ENCODE results near the gene CDC23. TPM values are rescaled to one million over a fixed set of nuclear protein-coding genes. Genes with fewer than 3 reads are reported as not detected.

Gene CDC23
- total RNA-seq, 1 experiment from 2014 or later, result 41.3 TPM

DNA sequence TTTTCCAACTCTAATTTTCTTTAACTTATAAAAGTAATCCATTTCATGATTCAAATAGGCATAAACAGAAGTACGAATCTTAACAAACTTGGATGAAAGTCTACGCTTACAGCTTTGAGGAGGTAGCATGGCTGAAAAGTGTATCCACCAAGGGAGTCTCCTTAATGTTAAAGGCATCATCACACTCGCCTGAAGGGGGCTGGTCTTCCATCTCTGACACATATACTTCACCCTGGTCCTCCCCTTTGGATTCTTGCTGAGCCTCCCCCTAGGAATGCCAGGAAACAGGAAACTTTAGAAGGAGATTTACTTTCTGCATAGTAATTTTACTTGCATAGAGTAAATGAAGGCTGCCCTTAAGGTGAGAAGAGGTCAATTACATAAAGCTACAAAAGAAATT lies 63.6 kb downstream of the CDC23 start:
- no peak overlapping the region for H4K5ac ChIP-seq (ENCODE audit: insufficient read length, low read depth, low read length)
- H3K4me1 ChIP-seq (ENCODE audit: insufficient read depth, low read length), result no peaks in the 10 kb centered on the region
- no peaks in the 10 kb centered on the region for H3K79me2 ChIP-seq (ENCODE audit: insufficient read depth, low read length)
- H4K20me1 ChIP-seq (ENCODE audit: control insufficient read depth, insufficient read depth, insufficient read length), result no peaks in the 10 kb centered on the region
- no peak overlapping the region for H3K4me2 ChIP-seq (ENCODE audit: insufficient read depth, insufficient read length, low read length)
- no peaks in the 10 kb centered on the region for H3K9me3 ChIP-seq (ENCODE audit: control insufficient read depth, low read depth, low read length)
- Mint-ChIP-seq H3K4me3 (no peak overlapping the region), H3K4me1 (no peaks in the 10 kb centered on the region), H3K36me3 (ENCODE audit: insufficient read depth in 1 of 3, low read depth in 3 of 3) (no peaks in the 10 kb centered on the region; a peak in 1 of 7 replicates), H3K27ac (no peak overlapping the region), H3K9me3 (no peaks in the 10 kb centered on the region), H3K27me3 (ENCODE audit: low read depth) (no peaks in the 10 kb centered on the region)
- no peak overlapping the region for H3K56ac ChIP-seq (ENCODE audit: insufficient read length, low read depth, low read length)
- H3K4ac ChIP-seq (ENCODE audit: low read depth, low read length), result no peak overlapping the region
- H4K91ac ChIP-seq (ENCODE audit: insufficient read length, low read depth, low read length), result no peak overlapping the region
- H3K27me3 ChIP-seq (ENCODE audit: insufficient read depth, low read length), result no peaks in the 10 kb centered on the region
- no CpG with 5 or more reads among the region's 3 CpGs for WGBS (ENCODE audit: extremely low coverage, insufficient read length, low lambda C conversion rate)
- no peaks in the 10 kb centered on the region for H3K23me2 ChIP-seq (ENCODE audit: insufficient read length, low read depth, low read length, poor library complexity, severe bottlenecking)
- no peak overlapping the region for H2AFZ ChIP-seq (ENCODE audit: low read length)
- H3K14ac ChIP-seq (ENCODE audit: insufficient read depth, low read length), result no peak overlapping the region
- no peak overlapping the region for H2BK20ac ChIP-seq (ENCODE audit: low read depth, low read length, poor library complexity, severe bottlenecking)
- H3K23ac ChIP-seq (ENCODE audit: insufficient read length, low read depth, low read length), result no peak overlapping the region
- DNase-seq, result peak; percentile 37
- no peak overlapping the region for H3K27ac ChIP-seq (ENCODE audit: insufficient read length, low read depth, low read length)
- no peak overlapping the region for H3T11ph ChIP-seq (ENCODE audit: low read length)
- no peak overlapping the region for H2BK12ac ChIP-seq (ENCODE audit: insufficient read length, low read depth, low read length)
- no peak overlapping the region for H2BK5ac ChIP-seq (ENCODE audit: insufficient read length, low read length)
- no peak overlapping the region for H2BK120ac ChIP-seq (ENCODE audit: low read depth, low read length, poor library complexity, severe bottlenecking)
- H4K8ac ChIP-seq (replicated peaks; ENCODE audit: insufficient read length, low read depth, low read length), result no peak overlapping the region
- TF ChIP-seq CTCF (conservative IDR thresholded peaks at IDR 0.05), result peak; percentile 19; the same call in 2 of the 3 replicates
- no peak overlapping the region for H3K18ac ChIP-seq (ENCODE audit: insufficient read length, low read depth, low read length)
- H2BK15ac ChIP-seq (ENCODE audit: low read depth, low read length), result no peak overlapping the region
- no peak overlapping the region for H2AK5ac ChIP-seq (ENCODE audit: insufficient read length, low read length)
- H3K9ac ChIP-seq (ENCODE audit: extremely low read depth, insufficient read length, low read length), result no peak overlapping the region
- H3K79me1 ChIP-seq (ENCODE audit: insufficient read depth, low read depth, low read length, poor library complexity, severe bottlenecking), result no peaks in the 10 kb centered on the region

Measured in H9 (cell line).